Fibroblast of the aortic adventitia (primary cell): ENCODE results near the gene SLC28A3. TPM values are rescaled to one million over a fixed set of nuclear protein-coding genes. Genes with fewer than 3 reads are reported as not detected.
"Not testable (repeated sequence)": the region's sequence is repeated elsewhere in the genome, so short reads cannot be mapped to it uniquely, and the experiment has no call there.

Experiments
- DNase-seq: peaks from one replicate; pipeline ENCODE4 v3.0.0-alpha.2; 2010; ENCODE audit warnings: low read depth
- H3K4me3 ChIP-seq: 2 replicates; pipeline ENCODE4 v1.5.1; 2011; ENCODE audit warnings: low read depth, mild to moderate bottlenecking, control low read depth, low read length, moderate library complexity
- CTCF ChIP-seq: IDR thresholded peaks from 2 replicates; pipeline ENCODE4 v1.5.1; 2011; ENCODE audit warnings: mild to moderate bottlenecking, low read length, control low read depth, inconsistent platforms; ENCODE audit not compliant: insufficient read depth
- total RNA-seq: library from RNA; depleted of rRNA; stranded (reverse); fragments of >200 nt; gene quantifications from 2 replicates; pipeline ENCODE4 v1.2.3, GENCODE V29; 2012; ENCODE audit warnings: low replicate concordance

SLC28A3 gene
- total RNA-seq, 1 donor: 0.36 TPM

GRCh38 chr9:84368601-84369000 is 28.0 kb upstream of the SLC28A3 start:
- no peak for TF ChIP-seq CTCF
- DNase-seq: no peak

GRCh38 chr9:84367726-84368125 is 27.2 kb upstream of the SLC28A3 start:
- not testable (repeated sequence) for DNase-seq, H3K4me3 ChIP-seq

More at GRCh38 chr9:84368601-84369000, 28.0 kb upstream of the SLC28A3 start:
- no peak overlapping the region for H3K4me3 ChIP-seq

- no peak for TF ChIP-seq CTCF
- DNase-seq: no peak
These were observed 26.1 kb upstream of the SLC28A3 start for GRCh38 chr9:84366683-84367082.

GRCh38 chr9:84364894-84365490 is 24.4 kb upstream of the SLC28A3 start:
- H3K4me3 ChIP-seq, DNase-seq: not testable (repeated sequence)

More at GRCh38 chr9:84366683-84367082, 26.1 kb upstream of the SLC28A3 start:
- no peak overlapping the region for H3K4me3 ChIP-seq

GRCh38 chr9:84361645-84362044 is 21.1 kb upstream of the SLC28A3 start:
- no peak overlapping the region for H3K4me3 ChIP-seq
- no peak for DNase-seq

GRCh38 chr9:84357275-84357674 is 16.7 kb upstream of the SLC28A3 start:
- no peak for TF ChIP-seq CTCF
- DNase-seq: no peak
- no peak overlapping the region for H3K4me3 ChIP-seq

More at GRCh38 chr9:84361645-84362044, 21.1 kb upstream of the SLC28A3 start:
- no peak for TF ChIP-seq CTCF

GRCh38 chr9:84354035-84354434 is 13.5 kb upstream of the SLC28A3 start:
- H3K4me3 ChIP-seq: no peak overlapping the region
- DNase-seq: no peak
- TF ChIP-seq CTCF: no peak

- no peak for DNase-seq
- no peak for TF ChIP-seq CTCF
- H3K4me3 ChIP-seq: no peak overlapping the region
These were observed 9.1 kb upstream of the SLC28A3 start for GRCh38 chr9:84349671-84350070.
